DMS114 treated with DMSO at 0.1 percent for 48 hours (cell line): ENCODE measurements around the gene RBM46.
A peak's percentile ranks its signal among the peaks of the same experiment; 100 is the strongest.

ENCODE experiments used
- DNase-seq: peaks from one replicate; lab custom pipeline; 2025; ENCODE audit not compliant: unreplicated experiment; lab: John Stamatoyannopoulos, UW

The RBM46 gene

GRCh38 chr4:154781126-154781982 is at the start of gene RBM46:
RBM46 (plus strand) TSS chr4:154781272; CDS start chr4:154796753, 15,481 bp downstream.
- DNase-seq = peak; percentile 24

GRCh38 chr4:154731756-154732155 is 49.3 kb upstream of the RBM46 start:
- no peak for DNase-seq

GRCh38 chr4:154732669-154733068 is 48.4 kb upstream of the RBM46 start:
- DNase-seq = no peak

- DNase-seq = no peak
Observed at GRCh38 chr4:154736770-154737169, 44.3 kb upstream of the RBM46 start.

GRCh38 chr4:154738426-154738825 is 42.6 kb upstream of the RBM46 start:
- DNase-seq = no peak

- DNase-seq = no peak
Observed at GRCh38 chr4:154739111-154739510, 42.0 kb upstream of the RBM46 start.

- no peak for DNase-seq
Observed at GRCh38 chr4:154740462-154740861, 40.6 kb upstream of the RBM46 start.

- no peak for DNase-seq
Observed at GRCh38 chr4:154741131-154741665, 39.9 kb upstream of the RBM46 start.

GRCh38 chr4:154741922-154742850 is 38.9 kb upstream of the RBM46 start:
- DNase-seq = no peak

GRCh38 chr4:154743683-154744340 is 37.3 kb upstream of the RBM46 start, which contains the start of gene LRAT:
LRAT (plus strand) TSS chr4:154744000; CDS start chr4:154744327, 327 bp downstream.
- DNase-seq = peak; percentile 8

GRCh38 chr4:154744341-154744926 is 36.6 kb upstream of the RBM46 start:
- DNase-seq = no peak

GRCh38 chr4:154757713-154758112 is 23.4 kb upstream of the RBM46 start:
- no peak for DNase-seq

GRCh38 chr4:154760895-154761294 is 20.2 kb upstream of the RBM46 start:
- no peak for DNase-seq

GRCh38 chr4:154778264-154778663 is 2.8 kb upstream of the RBM46 start:
- no peak for DNase-seq

- peak; percentile 43 for DNase-seq
Observed at GRCh38 chr4:154779362-154779947, 1.6 kb upstream of the RBM46 start.

GRCh38 chr4:154781983-154782293 is 866 bp downstream of the RBM46 start:
- DNase-seq = no peak

GRCh38 chr4:154807042-154807630 is 26.1 kb downstream of the RBM46 start:
- peak; percentile 42 for DNase-seq

- no peak for DNase-seq
Observed at GRCh38 chr4:154818230-154818629, 37.2 kb downstream of the RBM46 start.

- DNase-seq = no peak
Observed at GRCh38 chr4:154822775-154823174, 41.7 kb downstream of the RBM46 start.

- no peak for DNase-seq
Observed at GRCh38 chr4:154836030-154836429, 55.0 kb downstream of the RBM46 start.
